Effector memory CD4-positive, alpha-beta T cell (primary cell): ENCODE measurements around the gene ISLR.

Source experiments
- DNase-seq, 3 donors: peaks; one replicate each; pipeline ENCODE4 v3.0.0-alpha.2; 2020
- H3K27ac ChIP-seq: 2 replicates; pipeline ENCODE4 v1.7.0; 2013; ENCODE audit warnings: mild to moderate bottlenecking, low read length, moderate library complexity; ENCODE audit not compliant: insufficient read depth, poor library complexity, severe bottlenecking
- H3K27me3 ChIP-seq: replicated peaks from 2 replicates; pipeline ENCODE4 v1.7.0; 2013; ENCODE audit warnings: mild to moderate bottlenecking, low read length; ENCODE audit not compliant: insufficient read depth, control insufficient read depth, poor library complexity, severe bottlenecking
- H3K36me3 ChIP-seq: 2 replicates; pipeline ENCODE4 v1.7.0; 2013; ENCODE audit warnings: mild to moderate bottlenecking, low read length, moderate library complexity; ENCODE audit not compliant: control insufficient read depth, insufficient read depth
- H3K4me1 ChIP-seq: 2 replicates; pipeline ENCODE4 v1.7.0; 2013; ENCODE audit warnings: low read length, mild to moderate bottlenecking; ENCODE audit not compliant: control insufficient read depth, insufficient read depth, poor library complexity, severe bottlenecking
- H3K4me3 ChIP-seq: 2 replicates; pipeline ENCODE4 v1.7.0; 2013; ENCODE audit warnings: low read length, low read depth, mild to moderate bottlenecking; ENCODE audit not compliant: insufficient read depth, poor library complexity, severe bottlenecking
- H3K9me3 ChIP-seq: 2 replicates; pipeline ENCODE4 v1.7.0; 2013; ENCODE audit warnings: mild to moderate bottlenecking, low read length, moderate library complexity; ENCODE audit not compliant: control insufficient read depth

The ISLR gene

GRCh38 chr15:74203914-74204431 is 30.5 kb downstream of the ISLR start:
- Histone ChIP-seq H3K36me3 (no peaks in the 10 kb centered on the region), H3K27me3 (no peaks in the 10 kb centered on the region), H3K4me3 (no peak overlapping the region), H3K27ac (no peak overlapping the region), H3K4me1 (no peaks in the 10 kb centered on the region), H3K9me3 (no peaks in the 10 kb centered on the region)
- no peak for DNase-seq

DNA sequence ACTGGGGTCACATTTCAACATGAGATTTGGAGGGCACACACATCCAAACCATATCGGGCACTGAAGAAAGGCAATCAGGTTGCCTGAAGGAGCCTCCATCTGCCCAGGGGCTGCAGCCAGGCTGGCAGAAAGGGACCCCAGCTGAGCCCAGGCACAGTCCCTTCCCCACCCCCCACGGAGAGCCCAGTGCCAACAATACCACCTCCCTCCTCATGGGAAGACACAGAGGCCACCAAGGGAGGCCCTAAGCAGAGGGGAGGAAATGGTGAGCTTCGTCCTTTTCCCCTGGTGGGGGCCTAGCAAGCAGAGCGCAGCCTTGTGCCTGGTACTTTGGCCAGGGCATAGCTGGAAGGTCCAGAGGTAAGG is 32.1 kb downstream of the ISLR start:
- Histone ChIP-seq H3K27ac (no peak overlapping the region), H3K27me3 (no peaks in the 10 kb centered on the region), H3K4me3 (no peak overlapping the region), H3K4me1 (no peaks in the 10 kb centered on the region), H3K36me3 (no peaks in the 10 kb centered on the region), H3K9me3 (no peaks in the 10 kb centered on the region)
- DNase-seq = no peak

DNA sequence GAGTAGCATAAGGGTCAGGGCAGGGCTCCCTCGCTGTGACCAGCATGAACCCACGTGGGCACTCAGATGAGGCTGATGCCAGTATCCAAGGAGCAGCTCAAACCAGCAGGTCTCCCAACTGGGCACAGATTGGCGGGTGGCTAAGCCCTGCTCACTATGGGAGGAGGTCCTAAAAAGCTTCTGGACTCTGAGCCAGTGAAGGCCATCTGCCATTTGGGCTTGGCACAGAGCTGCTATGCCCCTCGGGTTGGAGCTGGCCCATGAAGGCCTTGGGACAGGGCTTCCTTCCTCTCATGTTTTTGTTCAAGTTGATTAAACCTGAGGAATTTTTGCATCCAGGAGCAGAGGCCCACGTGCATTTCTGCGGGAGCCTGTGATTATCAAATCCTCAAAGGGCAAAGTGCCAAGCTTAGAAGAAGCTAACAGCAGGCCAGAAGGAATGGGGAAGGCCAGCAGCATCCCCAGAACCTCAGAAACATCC is 33.3 kb downstream of the ISLR start:
- no peaks in the 10 kb centered on the region for H3K27me3 ChIP-seq
- H3K4me1 ChIP-seq = no peaks in the 10 kb centered on the region
- no peak for DNase-seq

GRCh38 chr15:74207652-74208440 is 34.3 kb downstream of the ISLR start:
- Histone ChIP-seq H3K27me3 (no peaks in the 10 kb centered on the region), H3K27ac (no peak overlapping the region), H3K36me3 (no peaks in the 10 kb centered on the region), H3K4me3 (no peak overlapping the region), H3K4me1 (no peaks in the 10 kb centered on the region), H3K9me3 (no peaks in the 10 kb centered on the region)
- no peak for DNase-seq

More for the DNA sequence above, 33.3 kb downstream of the ISLR start:
- Histone ChIP-seq H3K9me3 (no peaks in the 10 kb centered on the region), H3K4me3 (no peak overlapping the region), H3K36me3 (no peaks in the 10 kb centered on the region), H3K27ac (no peak overlapping the region)

- no peak overlapping the region for H3K27ac ChIP-seq
- H3K27me3 ChIP-seq = no peaks in the 10 kb centered on the region
- H3K4me3 ChIP-seq = no peak overlapping the region
- no peaks in the 10 kb centered on the region for H3K36me3 ChIP-seq
- H3K4me1 ChIP-seq = no peaks in the 10 kb centered on the region
- no peak for DNase-seq
- H3K9me3 ChIP-seq = no peaks in the 10 kb centered on the region
Observed at GRCh38 chr15:74208496-74208895, 35.0 kb downstream of the ISLR start.

DNA sequence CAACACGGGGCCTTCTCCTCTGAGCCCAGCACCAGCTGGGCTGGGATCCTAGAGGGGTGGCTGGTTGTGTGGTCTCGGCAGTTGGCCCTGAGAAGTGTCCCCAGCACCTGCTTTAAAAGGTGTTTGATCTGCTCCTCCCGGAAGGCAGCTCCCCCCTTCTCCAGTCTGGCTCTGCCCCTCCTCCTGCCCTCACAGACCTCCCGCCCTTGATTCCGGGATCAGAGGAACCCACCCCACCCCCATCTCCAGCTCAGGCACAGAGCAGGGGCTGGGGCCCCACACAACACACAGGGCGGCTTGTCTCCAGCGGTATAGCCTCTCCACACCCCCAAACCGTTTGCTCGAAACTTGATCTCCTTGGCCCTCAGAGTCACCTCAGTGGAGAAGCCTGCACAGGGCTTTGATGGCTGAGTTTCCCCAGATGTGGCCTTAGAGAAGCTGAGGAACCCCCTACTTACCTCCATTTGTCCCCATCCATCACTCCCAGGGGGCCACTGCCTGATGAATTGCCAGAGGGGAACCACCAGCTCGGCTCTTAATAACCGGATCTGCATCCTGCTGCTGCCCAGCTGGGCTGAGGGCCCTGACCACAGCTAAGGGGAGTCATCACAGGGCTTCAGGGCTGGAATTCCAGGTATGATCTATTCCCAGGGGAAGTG is 35.5 kb downstream of the ISLR start:
- Histone ChIP-seq H3K27me3 (no peaks in the 10 kb centered on the region), H3K27ac (no peak overlapping the region), H3K4me3 (no peak overlapping the region), H3K9me3 (no peaks in the 10 kb centered on the region), H3K36me3 (no peaks in the 10 kb centered on the region), H3K4me1 (no peaks in the 10 kb centered on the region)
- no peak for DNase-seq

- Histone ChIP-seq H3K36me3 (no peaks in the 10 kb centered on the region), H3K9me3 (no peaks in the 10 kb centered on the region), H3K27ac (no peak overlapping the region), H3K4me3 (no peak overlapping the region), H3K27me3 (no peaks in the 10 kb centered on the region), H3K4me1 (no peaks in the 10 kb centered on the region)
- DNase-seq = no peak
Observed at GRCh38 chr15:74209560-74209958, 36.0 kb downstream of the ISLR start.

GRCh38 chr15:74209997-74210671 is 36.6 kb downstream of the ISLR start:
- no peak overlapping the region for H3K27ac ChIP-seq
- no peaks in the 10 kb centered on the region for H3K4me1 ChIP-seq
- no peak for DNase-seq
- H3K36me3 ChIP-seq = no peaks in the 10 kb centered on the region
- no peaks in the 10 kb centered on the region for H3K27me3 ChIP-seq
- H3K4me3 ChIP-seq = no peak overlapping the region
- no peaks in the 10 kb centered on the region for H3K9me3 ChIP-seq

- Histone ChIP-seq H3K4me3 (no peak overlapping the region), H3K9me3 (no peaks in the 10 kb centered on the region), H3K27me3 (no peaks in the 10 kb centered on the region), H3K36me3 (no peaks in the 10 kb centered on the region), H3K27ac (no peak overlapping the region), H3K4me1 (no peaks in the 10 kb centered on the region)
- DNase-seq = no peak
Observed at GRCh38 chr15:74210729-74211128, 37.2 kb downstream of the ISLR start.

DNA sequence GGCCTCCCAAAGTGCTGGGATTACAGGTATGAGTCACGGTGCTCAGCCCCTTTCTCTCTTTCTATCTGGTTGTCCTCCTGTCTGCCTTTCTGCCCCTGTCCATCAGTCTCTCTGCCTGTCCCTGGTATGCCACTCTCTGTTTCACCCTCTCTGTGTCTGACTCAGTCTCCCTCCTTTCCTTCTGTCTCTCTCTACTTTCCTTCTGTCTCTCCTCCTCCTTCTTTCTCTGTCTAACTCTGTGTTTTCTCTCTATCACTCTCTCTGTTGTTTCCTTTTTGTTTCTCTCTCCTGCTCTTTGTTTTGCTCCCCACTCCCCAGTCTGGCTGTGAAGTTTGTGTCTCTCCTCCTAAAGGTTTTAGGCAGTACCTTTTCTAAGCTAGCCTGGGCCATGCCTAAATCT is 38.1 kb downstream of the ISLR start:
- no peaks in the 10 kb centered on the region for H3K9me3 ChIP-seq
- no peaks in the 10 kb centered on the region for H3K27me3 ChIP-seq
- no peaks in the 10 kb centered on the region for H3K4me1 ChIP-seq
- no peaks in the 10 kb centered on the region for H3K36me3 ChIP-seq
- H3K27ac ChIP-seq = no peak overlapping the region
- no peak overlapping the region for H3K4me3 ChIP-seq
- no peak for DNase-seq
